Nucleus accumbens (tissue), 56 donors: ENCODE measurements around the gene AGR3.
A peak's percentile ranks its signal among the peaks of the same experiment; 100 is the strongest.

Experiments
- DNase-seq, 56 donors: peaks; one replicate each; lab custom pipeline; 2025; lab: John Stamatoyannopoulos, UW

AGR3 gene

DNA sequence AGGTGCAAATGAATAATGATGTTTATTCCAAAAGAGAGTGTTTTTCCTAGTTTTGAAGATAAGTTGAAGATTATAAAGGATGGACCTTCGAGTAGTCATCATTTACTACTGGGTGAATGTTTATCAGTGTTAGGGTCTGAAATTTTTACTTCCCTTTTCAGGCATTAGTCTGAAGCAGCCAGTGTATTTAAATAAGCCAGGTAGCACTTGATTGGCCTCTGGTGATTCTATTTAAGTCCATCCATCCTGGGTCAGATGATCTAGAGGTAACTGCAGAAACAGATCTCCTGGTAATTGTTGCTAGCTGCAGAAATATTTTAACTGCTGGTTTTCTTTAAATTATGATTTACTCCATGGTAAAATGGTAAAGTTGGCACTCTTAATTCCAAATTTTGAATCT, 42.9 kb downstream of the AGR3 start:
- no peak for DNase-seq

- DNase-seq, result no peak
Observed at GRCh38 chr7:16838386-16838785, 43.4 kb downstream of the AGR3 start.

GRCh38 chr7:16836481-16836880, 45.3 kb downstream of the AGR3 start:
- DNase-seq, result no peak

DNA sequence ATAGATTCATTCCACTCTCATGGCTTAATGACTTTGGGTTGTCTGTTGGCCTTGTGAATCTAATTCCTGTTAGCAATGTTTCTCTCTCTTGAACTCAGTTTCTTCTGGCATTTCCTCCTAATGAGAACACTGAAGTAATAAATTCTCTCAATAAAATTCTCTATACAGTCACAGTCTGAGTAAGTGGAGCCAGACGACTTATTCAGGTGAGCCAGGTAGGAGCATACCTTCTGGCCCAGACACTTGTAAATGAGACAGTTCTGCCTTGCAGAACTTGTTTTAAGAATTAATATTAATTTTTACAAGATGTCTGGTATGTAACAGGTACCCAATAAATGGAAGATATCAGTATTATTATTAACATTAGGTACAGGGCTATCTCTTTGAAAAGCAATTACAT, 48.4 kb downstream of the AGR3 start:
- no peak for DNase-seq

DNA sequence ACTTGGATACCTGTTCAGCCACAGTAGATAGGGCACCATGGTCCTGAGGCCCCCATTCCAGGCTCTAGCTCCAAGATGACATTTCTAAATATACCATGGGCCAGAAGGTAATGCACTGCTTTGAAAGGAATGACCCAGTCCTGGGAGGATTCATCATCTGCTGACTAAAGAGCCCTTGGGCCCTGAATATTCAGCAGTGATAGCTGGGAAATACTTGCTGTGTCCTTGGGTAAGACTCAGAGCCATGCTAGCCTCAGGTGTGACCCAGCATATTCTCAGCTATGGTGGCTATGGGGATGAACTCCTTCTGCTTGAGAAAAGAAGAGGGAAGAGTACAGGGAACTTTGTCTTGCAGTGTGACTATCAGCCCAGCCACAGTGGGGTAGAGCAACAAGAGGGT, 55.7 kb downstream of the AGR3 start:
- DNase-seq, result no peak

GRCh38 chr7:16822029-16822428, 59.8 kb downstream of the AGR3 start:
- no peak for DNase-seq

DNA sequence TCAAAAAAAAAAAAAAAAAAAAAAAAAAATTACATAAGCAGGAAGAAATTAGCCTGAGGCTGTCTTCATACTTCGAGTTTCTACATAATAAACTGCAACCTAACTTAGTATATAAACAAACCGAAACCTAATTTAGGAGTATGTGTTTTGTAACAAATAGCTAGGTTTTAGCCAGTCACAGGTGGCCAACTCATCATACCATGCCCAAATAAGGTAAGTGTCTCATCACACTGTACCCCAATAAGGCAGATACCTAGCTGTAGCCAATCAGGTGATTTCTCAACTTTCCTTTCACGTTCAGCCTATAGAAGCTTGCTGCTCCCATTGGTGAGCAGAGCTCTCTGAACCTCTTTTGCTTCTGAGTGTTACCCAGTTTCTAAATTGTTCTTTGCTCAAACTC, 63.1 kb downstream of the AGR3 start:
- no peak for DNase-seq

GRCh38 chr7:16817536-16817935, 64.2 kb downstream of the AGR3 start:
- DNase-seq, result no peak

GRCh38 chr7:16816824-16817223, 65.0 kb downstream of the AGR3 start:
- peak in 1 of 56 donors; percentile 10 for DNase-seq

DNA sequence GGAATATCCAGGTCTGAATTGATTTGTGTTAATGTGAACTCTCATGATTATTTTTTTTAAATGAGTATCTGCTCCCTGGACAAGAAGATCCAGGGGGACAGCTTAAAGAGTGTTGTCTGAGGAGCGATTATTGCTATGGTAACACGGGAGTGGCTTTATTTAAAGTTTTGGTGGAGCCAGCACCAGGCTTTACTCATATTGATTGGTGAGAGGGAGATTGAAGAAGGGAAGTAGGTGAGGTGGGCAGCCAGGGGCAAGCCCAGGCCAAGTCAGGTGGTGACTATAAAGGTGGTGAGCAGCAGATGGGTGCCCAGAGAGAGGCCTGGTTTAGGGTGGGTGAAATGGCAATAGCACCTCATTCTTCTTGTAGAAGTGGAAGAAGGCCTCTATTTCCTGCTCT, 66.8 kb downstream of the AGR3 start:
- DNase-seq, result no peak

DNA sequence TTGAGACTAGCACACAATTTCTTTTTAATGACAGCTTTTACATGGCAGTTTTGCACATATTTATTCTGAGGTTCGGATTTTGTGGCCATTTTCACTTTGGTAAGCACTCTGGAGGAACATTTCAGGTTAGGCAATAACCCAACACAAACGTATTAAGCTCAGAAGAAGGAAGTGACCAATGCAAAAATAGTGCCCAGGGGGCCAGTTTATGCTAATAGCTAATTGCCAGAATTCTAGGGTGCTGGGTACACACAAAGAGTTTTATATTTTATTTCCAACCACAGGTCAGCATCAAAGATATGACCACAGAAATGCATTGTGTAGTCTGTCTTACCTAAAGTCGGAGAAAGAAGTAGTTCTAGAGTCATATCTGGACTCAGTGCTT, 68.6 kb downstream of the AGR3 start:
- DNase-seq, result no peak

DNA sequence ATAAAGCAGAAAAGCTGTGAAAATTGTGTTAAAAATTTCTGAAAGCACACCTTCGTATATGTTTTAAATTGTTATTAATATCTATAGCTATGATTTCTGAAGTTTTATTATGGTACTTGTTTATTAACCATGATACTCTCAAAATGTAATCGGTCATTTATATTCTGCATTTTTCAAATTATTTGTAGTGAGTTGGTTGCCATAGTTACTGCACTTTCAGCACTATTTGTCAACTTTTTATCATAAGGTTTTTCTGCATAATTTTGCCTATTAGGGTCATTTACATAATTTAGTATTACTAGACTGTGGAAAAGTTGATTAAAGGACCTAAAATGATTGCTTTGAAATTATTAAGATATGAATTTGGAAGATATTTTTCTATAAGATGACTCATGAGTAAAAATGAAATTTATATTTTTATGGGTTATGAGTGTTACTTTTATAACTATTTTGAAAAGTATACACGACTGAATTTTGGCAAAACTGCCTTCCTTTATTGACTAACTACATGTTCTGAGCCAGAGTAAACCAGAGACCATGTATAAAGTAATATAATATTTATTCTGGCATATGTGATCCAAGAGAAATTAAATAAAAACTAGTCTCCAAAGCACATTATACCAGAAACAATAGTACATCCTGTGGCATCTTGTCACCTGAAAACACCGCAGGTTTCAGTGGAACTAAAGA, 69.1 kb downstream of the AGR3 start:
- DNase-seq, result no peak

- no peak for DNase-seq
Observed at GRCh38 chr7:16811551-16811950, 70.2 kb downstream of the AGR3 start.

DNA sequence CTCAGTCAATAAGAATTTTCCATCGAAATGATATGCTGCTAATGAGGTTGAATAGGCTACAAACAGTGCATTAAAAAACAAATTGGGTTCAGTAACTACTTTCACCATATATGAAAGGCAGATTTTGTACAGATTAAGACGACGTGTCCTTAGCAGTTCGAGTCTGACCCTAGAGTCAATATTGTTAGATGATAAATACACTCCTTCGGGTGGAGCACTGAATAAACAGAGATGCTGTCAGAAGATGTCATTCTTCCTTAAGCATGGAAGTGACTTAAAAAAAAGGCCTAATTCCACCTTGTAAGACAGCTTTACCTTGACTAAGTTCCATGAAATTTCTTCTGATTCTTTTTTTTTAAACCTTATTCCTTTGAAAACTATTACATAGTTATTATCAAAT, 71.2 kb downstream of the AGR3 start:
- DNase-seq, result no peak

- no peak for DNase-seq
Observed at GRCh38 chr7:16810112-16810511, 71.7 kb downstream of the AGR3 start.
